Purkinje cell (primary cell): ENCODE results near the gene NXF2B. TPM values are rescaled to one million over a fixed set of nuclear protein-coding genes. Genes with fewer than 3 reads are reported as not detected.

ENCODE experiments used
- polyA plus RNA-seq: library from polyadenylated mRNA; unstranded; fragments of >200 nt; fragmentation: Nextera tagmentation; gene quantifications from 2 replicates; pipeline ENCODE4 v1.2.1, GENCODE V29; 2014

NXF2B gene
- not detected in 2 replicates for polyA plus RNA-seq

GRCh38 chrX:102439908-102440307 is at the start of gene NXF2B:
Gene NXF2B, minus strand, starts transcription at chrX:102440008. Its CDS starts 59,972 bp downstream, at chrX:102380036.

DNA sequence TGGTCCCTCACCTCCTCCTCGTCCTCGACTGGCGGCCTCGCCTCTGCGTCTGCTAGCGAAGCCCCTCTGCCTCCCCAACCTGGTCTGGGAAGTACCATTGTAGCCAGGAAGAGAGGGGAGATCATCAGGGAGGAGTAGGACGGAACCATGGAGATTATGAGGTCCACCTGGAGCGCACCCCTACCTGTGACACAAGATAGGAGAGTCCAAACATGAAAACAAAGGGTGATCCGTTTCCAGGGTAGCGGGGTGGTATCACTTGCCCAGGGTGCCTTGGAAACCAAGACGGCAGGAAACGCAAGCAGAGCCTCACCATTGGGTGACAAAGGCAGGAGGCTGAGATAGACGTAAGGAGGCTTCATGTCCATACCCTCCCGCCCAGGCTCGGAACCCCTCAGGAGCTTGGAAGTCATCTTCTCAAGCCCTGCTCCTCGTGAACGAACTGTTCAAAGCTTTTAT is 32.0 kb upstream of the NXF2B start, which contains the start of gene TCP11X2:
TCP11X2 (minus strand) TSS at position 51 of the 459 bp plus-strand sequence.

Other genes starting within 250 kb of the NXF2B start
- gene TCP11X1, start 224.7 kb downstream of the NXF2B start, polyA plus RNA-seq, result not detected in 2 replicates
- gene NXF2, start 192.8 kb downstream of the NXF2B start, polyA plus RNA-seq, result not detected in 2 replicates
- not detected in 2 replicates for gene TCP11X2, start 31.8 kb upstream of the NXF2B start, polyA plus RNA-seq
- 3.1 TPM in 1 of 2 replicates, not detected in the other for gene TMSB15A, start 76.7 kb upstream of the NXF2B start, polyA plus RNA-seq
- gene ARMCX5, start 159.5 kb upstream of the NXF2B start, polyA plus RNA-seq, result 3.9 and 13.0 TPM in 2 replicates
- 45.9 and 46.5 TPM in 2 replicates for gene GPRASP1, start 211.5 kb upstream of the NXF2B start, polyA plus RNA-seq